Smooth muscle cell (in vitro differentiated cells): ENCODE results near the gene AGAP1. TPM values are rescaled to one million over a fixed set of nuclear protein-coding genes. Genes with fewer than 3 reads are reported as not detected.
A peak's percentile ranks its signal among the peaks of the same experiment; 100 is the strongest.

ENCODE experiments used
- DNase-seq: peaks from one replicate; lab custom pipeline; 2025; ENCODE audit not compliant: unreplicated experiment; lab: John Stamatoyannopoulos, UW
- H2AFZ ChIP-seq: fragments of 200-600 bp; sonication (generic); 2 replicates; pipeline ENCODE4 v1.6.0; 2016; ENCODE audit warnings: antibody characterized with exemption, low read depth, mild to moderate bottlenecking
- H3F3A ChIP-seq: fragments of 200-600 bp; sonication (generic); 2 replicates; pipeline ENCODE4 v1.6.0; 2017; ENCODE audit warnings: antibody characterized with exemption, low read depth
- H3K27ac ChIP-seq: fragments of 200-600 bp; sonication (generic); 2 replicates; pipeline ENCODE4 v1.5.1; 2016; ENCODE audit warnings: low read depth, mild to moderate bottlenecking
- H3K27me3 ChIP-seq: fragments of 200-600 bp; sonication (generic); 2 replicates; pipeline ENCODE4 v1.6.1; 2016; ENCODE audit warnings: low read depth, mild to moderate bottlenecking
- H3K36me3 ChIP-seq: fragments of 200-600 bp; sonication (generic); 2 replicates; pipeline ENCODE4 v1.5.1; 2016; ENCODE audit warnings: low read depth
- H3K4me1 ChIP-seq: fragments of 200-600 bp; sonication (generic); 2 replicates; pipeline ENCODE4 v1.5.1; 2016; ENCODE audit warnings: low read depth
- H3K4me2 ChIP-seq: fragments of 200-600 bp; sonication (generic); 2 replicates; pipeline ENCODE4 v1.6.0; 2016; ENCODE audit warnings: mild to moderate bottlenecking
- H3K4me3 ChIP-seq: fragments of 200-600 bp; sonication (generic); 2 replicates; pipeline ENCODE4 v1.5.1; 2016; ENCODE audit warnings: mild to moderate bottlenecking
- H3K79me2 ChIP-seq: fragments of 200-600 bp; sonication (generic); 2 replicates; pipeline ENCODE4 v1.6.0; 2016; ENCODE audit warnings: low read depth, mild to moderate bottlenecking
- H3K9ac ChIP-seq: fragments of 200-600 bp; sonication (generic); 2 replicates; pipeline ENCODE4 v1.6.0; 2016; ENCODE audit warnings: low read depth
- H3K9me3 ChIP-seq: fragments of 200-600 bp; sonication (generic); replicated peaks from 2 replicates; pipeline ENCODE4 v1.5.1; 2016; ENCODE audit warnings: low read depth
- H4K20me1 ChIP-seq: fragments of 200-600 bp; sonication (generic); 2 replicates; pipeline ENCODE4 v1.6.0; 2016; ENCODE audit warnings: low read depth
- WGBS: methylation state at CpG from one replicate; pipeline ENCODE4 v1.1.7; 2016; ENCODE audit warnings: low lambda C conversion rate; 5-methylcytosine and 5-hydroxymethylcytosine counted together
- polyA plus RNA-seq: library from polyadenylated mRNA; unstranded; fragments of >200 nt; fragmentation: Nextera tagmentation; extraction: Ambion mirVana; gene quantifications from 2 replicates; pipeline ENCODE4 v1.2.1, GENCODE V29; 2016
- total RNA-seq: library from RNA; depleted of rRNA; stranded (reverse); fragments of >200 nt; gene quantifications from 2 replicates; pipeline ENCODE4 v1.2.3, GENCODE V29; 2014
- TF ChIP-seq, protein P1 (sequence below): fragments of 200-600 bp; sonication (generic); IDR thresholded peaks from 2 replicates; pipeline ENCODE4 v1.5.1; 2017; ENCODE audit warnings: borderline replicate concordance, mild to moderate bottlenecking, antibody characterized with exemption; ENCODE audit not compliant: insufficient read depth, poor library complexity, severe bottlenecking

The AGAP1 gene
- total and polyA plus RNA-seq, 2 experiments from 2014 or later, result 3.9 to 9.8 TPM

DNA sequence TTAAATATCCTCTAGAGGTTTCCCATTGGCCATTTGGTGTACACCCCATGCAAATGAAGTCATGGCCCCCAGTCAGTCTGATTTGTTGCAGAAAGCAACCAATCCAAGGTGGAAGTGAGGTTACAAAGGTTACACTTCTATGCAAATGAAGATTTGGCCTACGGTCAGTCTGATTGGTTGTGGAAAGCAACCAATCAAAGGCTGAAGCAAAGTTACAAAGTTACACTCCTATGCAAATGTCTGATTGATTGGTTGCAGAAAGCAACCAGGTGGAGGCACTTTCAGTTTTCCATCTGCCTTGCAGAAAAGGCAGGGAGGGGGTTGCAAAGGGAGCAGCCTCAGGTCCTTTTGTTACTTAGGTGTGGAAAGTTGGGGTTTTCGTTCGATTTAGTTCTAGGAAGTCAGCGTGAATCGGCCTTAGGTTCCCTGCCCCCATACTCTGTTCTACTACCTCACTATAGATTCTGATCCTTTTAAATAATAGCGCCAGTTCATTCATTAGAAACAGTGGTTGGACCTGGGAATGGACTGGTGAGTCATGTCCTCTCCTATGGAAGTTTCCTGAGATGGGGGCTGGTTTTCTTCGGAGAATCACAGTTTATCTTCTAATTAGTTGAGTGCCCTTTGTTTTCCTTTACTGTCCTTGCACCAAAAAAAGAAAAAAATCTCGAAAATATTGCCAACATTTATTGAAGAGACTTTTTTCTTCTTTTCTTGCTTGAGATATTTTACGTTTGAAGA is 279.5 kb downstream of the AGAP1 start:
- no peaks in the 10 kb centered on the region for H3K36me3 ChIP-seq
- WGBS, result 87% methylated on average over 9 of the region's 9 CpGs
- H3K4me1 ChIP-seq, result peaks cover 7% of the 10 kb centered on the region
- no peak overlapping the region for H3K9ac ChIP-seq
- no peaks in the 10 kb centered on the region for H3K9me3 ChIP-seq
- TF ChIP-seq, protein P1, sequence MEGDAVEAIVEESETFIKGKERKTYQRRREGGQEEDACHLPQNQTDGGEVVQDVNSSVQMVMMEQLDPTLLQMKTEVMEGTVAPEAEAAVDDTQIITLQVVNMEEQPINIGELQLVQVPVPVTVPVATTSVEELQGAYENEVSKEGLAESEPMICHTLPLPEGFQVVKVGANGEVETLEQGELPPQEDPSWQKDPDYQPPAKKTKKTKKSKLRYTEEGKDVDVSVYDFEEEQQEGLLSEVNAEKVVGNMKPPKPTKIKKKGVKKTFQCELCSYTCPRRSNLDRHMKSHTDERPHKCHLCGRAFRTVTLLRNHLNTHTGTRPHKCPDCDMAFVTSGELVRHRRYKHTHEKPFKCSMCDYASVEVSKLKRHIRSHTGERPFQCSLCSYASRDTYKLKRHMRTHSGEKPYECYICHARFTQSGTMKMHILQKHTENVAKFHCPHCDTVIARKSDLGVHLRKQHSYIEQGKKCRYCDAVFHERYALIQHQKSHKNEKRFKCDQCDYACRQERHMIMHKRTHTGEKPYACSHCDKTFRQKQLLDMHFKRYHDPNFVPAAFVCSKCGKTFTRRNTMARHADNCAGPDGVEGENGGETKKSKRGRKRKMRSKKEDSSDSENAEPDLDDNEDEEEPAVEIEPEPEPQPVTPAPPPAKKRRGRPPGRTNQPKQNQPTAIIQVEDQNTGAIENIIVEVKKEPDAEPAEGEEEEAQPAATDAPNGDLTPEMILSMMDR, result no peak
- H3K79me2 ChIP-seq, result no peaks in the 10 kb centered on the region
- H3F3A ChIP-seq, result no peaks in the 10 kb centered on the region
- H3K4me2 ChIP-seq, result no peak overlapping the region
- no peak overlapping the region for H3K27ac ChIP-seq
- no peaks in the 10 kb centered on the region for H3K27me3 ChIP-seq
- no peak for DNase-seq
- peaks cover under 1% of the 10 kb centered on the region for H4K20me1 ChIP-seq
- H2AFZ ChIP-seq, result no peak overlapping the region
- no peak overlapping the region for H3K4me3 ChIP-seq

DNA sequence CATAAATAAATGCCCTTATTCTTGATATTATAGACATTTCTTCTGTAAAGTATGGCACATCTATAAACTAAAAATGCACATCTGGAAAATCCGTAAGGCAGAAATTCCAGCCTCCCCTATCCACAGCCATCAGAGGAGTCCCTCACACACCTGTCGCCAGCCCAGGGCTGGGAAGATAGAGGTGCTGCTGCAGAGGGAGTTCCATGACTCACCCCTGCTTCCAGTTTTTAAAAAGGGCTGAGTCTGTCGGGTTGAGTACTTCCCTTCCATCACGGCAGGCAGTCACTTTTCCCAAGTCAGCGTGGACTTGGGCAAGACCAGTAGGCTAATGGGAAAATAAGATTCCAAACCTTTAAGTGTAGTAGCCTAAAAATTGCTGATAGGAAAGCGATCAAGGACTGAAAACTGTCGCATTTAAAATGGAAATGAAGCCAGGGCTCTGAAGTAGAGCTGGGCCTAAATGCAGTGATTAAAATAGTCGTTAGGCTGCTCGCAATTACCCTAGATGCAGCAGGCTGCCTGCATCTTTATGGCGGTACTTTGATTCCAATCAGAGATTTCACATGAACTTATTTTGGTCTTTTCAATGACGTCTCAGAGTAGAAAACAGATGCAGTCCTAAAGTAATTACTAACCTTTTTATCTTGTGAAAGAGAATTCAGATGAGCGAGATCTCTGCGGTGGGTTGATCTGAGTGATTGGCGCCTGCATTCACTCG is 280.5 kb downstream of the AGAP1 start:
- TF ChIP-seq, protein P1, result no peak
- H2AFZ ChIP-seq, result no peak overlapping the region
- no peak overlapping the region for H3K9ac ChIP-seq
- no peaks in the 10 kb centered on the region for H3K9me3 ChIP-seq
- H3F3A ChIP-seq, result no peaks in the 10 kb centered on the region
- H3K4me1 ChIP-seq, result peaks cover 7% of the 10 kb centered on the region
- H3K4me2 ChIP-seq, result no peak overlapping the region
- WGBS, result 84% methylated on average over 15 of the region's 15 CpGs
- H3K4me3 ChIP-seq, result no peak overlapping the region
- H3K36me3 ChIP-seq, result no peaks in the 10 kb centered on the region
- H3K27ac ChIP-seq, result no peak overlapping the region
- no peak for DNase-seq
- H3K27me3 ChIP-seq, result no peaks in the 10 kb centered on the region
- H4K20me1 ChIP-seq, result peaks cover 9% of the 10 kb centered on the region
- no peaks in the 10 kb centered on the region for H3K79me2 ChIP-seq

GRCh38 chr2:235776531-235776930 is 282.7 kb downstream of the AGAP1 start:
- Histone ChIP-seq H3K27me3 (no peaks in the 10 kb centered on the region), H4K20me1 (peaks cover 14% of the 10 kb centered on the region), H3K27ac (no peak overlapping the region), H2AFZ (no peak overlapping the region), H3K36me3 (no peaks in the 10 kb centered on the region), H3K4me3 (no peak overlapping the region), H3K4me2 (no peak overlapping the region), H3F3A (no peaks in the 10 kb centered on the region), H3K9ac (no peak overlapping the region), H3K4me1 (peaks cover 7% of the 10 kb centered on the region), H3K79me2 (no peaks in the 10 kb centered on the region), H3K9me3 (no peaks in the 10 kb centered on the region)
- TF ChIP-seq, protein P1, result no peak
- DNase-seq, result no peak
- over 99% methylated on average over 14 of the region's 14 CpGs for WGBS

DNA sequence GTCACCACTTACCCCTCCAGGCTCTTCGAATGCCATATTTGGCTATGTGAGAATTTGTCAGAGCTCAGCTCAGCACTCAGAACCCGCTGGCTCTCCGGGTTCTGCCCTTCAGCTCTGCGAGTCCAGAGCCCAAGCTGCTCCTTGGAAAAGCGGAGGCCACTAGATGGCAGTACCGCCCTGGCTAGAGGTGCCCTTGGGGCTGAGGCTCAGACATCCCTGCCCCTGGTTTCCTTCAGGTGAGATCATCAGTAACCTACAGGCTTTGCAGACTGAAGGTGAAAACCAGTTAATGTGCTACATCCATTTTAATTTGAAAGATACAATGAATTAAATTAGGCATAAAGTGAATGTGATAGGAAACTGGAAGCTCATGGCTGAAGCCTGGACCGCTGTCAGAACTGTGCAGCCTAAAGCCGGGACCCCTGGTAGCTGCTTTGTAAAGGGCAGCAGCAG is 285.6 kb downstream of the AGAP1 start:
- Histone ChIP-seq H3K4me2 (no peak overlapping the region), H3K79me2 (no peaks in the 10 kb centered on the region), H3K36me3 (no peaks in the 10 kb centered on the region), H4K20me1 (peaks cover 14% of the 10 kb centered on the region), H2AFZ (no peak overlapping the region), H3K4me1 (no peaks in the 10 kb centered on the region), H3F3A (no peaks in the 10 kb centered on the region), H3K9me3 (no peaks in the 10 kb centered on the region), H3K27ac (no peak overlapping the region), H3K9ac (no peak overlapping the region), H3K27me3 (no peaks in the 10 kb centered on the region), H3K4me3 (no peak overlapping the region)
- TF ChIP-seq, protein P1, result peak; percentile 83
- no peak for DNase-seq
- 34% methylated on average over 8 of the region's 8 CpGs for WGBS
